Smooth muscle cell (in vitro differentiated cells): ENCODE data around the gene TNXB. TPM values are rescaled to one million over a fixed set of nuclear protein-coding genes. Genes with fewer than 3 reads are reported as not detected.
"Not testable (repeated sequence)": the region's sequence is repeated elsewhere in the genome, so short reads cannot be mapped to it uniquely, and the experiment has no call there.

Experiments
- DNase-seq: peaks from one replicate; lab custom pipeline; 2025; ENCODE audit not compliant: unreplicated experiment; lab: John Stamatoyannopoulos, UW
- H2AFZ ChIP-seq: fragments of 200-600 bp; sonication (generic); 2 replicates; pipeline ENCODE4 v1.6.0; 2016; ENCODE audit warnings: antibody characterized with exemption, low read depth, mild to moderate bottlenecking
- H3F3A ChIP-seq: fragments of 200-600 bp; sonication (generic); 2 replicates; pipeline ENCODE4 v1.6.0; 2017; ENCODE audit warnings: antibody characterized with exemption, low read depth
- H3K27ac ChIP-seq: fragments of 200-600 bp; sonication (generic); 2 replicates; pipeline ENCODE4 v1.5.1; 2016; ENCODE audit warnings: low read depth, mild to moderate bottlenecking
- H3K27me3 ChIP-seq: fragments of 200-600 bp; sonication (generic); 2 replicates; pipeline ENCODE4 v1.6.1; 2016; ENCODE audit warnings: low read depth, mild to moderate bottlenecking
- H3K36me3 ChIP-seq: fragments of 200-600 bp; sonication (generic); 2 replicates; pipeline ENCODE4 v1.5.1; 2016; ENCODE audit warnings: low read depth
- H3K4me1 ChIP-seq: fragments of 200-600 bp; sonication (generic); 2 replicates; pipeline ENCODE4 v1.5.1; 2016; ENCODE audit warnings: low read depth
- H3K4me2 ChIP-seq: fragments of 200-600 bp; sonication (generic); 2 replicates; pipeline ENCODE4 v1.6.0; 2016; ENCODE audit warnings: mild to moderate bottlenecking
- H3K4me3 ChIP-seq: fragments of 200-600 bp; sonication (generic); 2 replicates; pipeline ENCODE4 v1.5.1; 2016; ENCODE audit warnings: mild to moderate bottlenecking
- H3K79me2 ChIP-seq: fragments of 200-600 bp; sonication (generic); 2 replicates; pipeline ENCODE4 v1.6.0; 2016; ENCODE audit warnings: low read depth, mild to moderate bottlenecking
- H3K9ac ChIP-seq: fragments of 200-600 bp; sonication (generic); 2 replicates; pipeline ENCODE4 v1.6.0; 2016; ENCODE audit warnings: low read depth
- H3K9me3 ChIP-seq: fragments of 200-600 bp; sonication (generic); replicated peaks from 2 replicates; pipeline ENCODE4 v1.5.1; 2016; ENCODE audit warnings: low read depth
- H4K20me1 ChIP-seq: fragments of 200-600 bp; sonication (generic); 2 replicates; pipeline ENCODE4 v1.6.0; 2016; ENCODE audit warnings: low read depth
- CTCF ChIP-seq: fragments of 200-600 bp; sonication (generic); IDR thresholded peaks from 2 replicates; pipeline ENCODE4 v1.5.1; 2017; ENCODE audit warnings: borderline replicate concordance, mild to moderate bottlenecking, antibody characterized with exemption; ENCODE audit not compliant: insufficient read depth, poor library complexity, severe bottlenecking
- WGBS: methylation state at CpG from one replicate; pipeline ENCODE4 v1.1.7; 2016; ENCODE audit warnings: low lambda C conversion rate; 5-methylcytosine and 5-hydroxymethylcytosine counted together
- polyA plus RNA-seq: library from polyadenylated mRNA; unstranded; fragments of >200 nt; fragmentation: Nextera tagmentation; extraction: Ambion mirVana; gene quantifications from 2 replicates; pipeline ENCODE4 v1.2.1, GENCODE V29; 2016
- total RNA-seq: library from RNA; depleted of rRNA; stranded (reverse); fragments of >200 nt; gene quantifications from 2 replicates; pipeline ENCODE4 v1.2.3, GENCODE V29; 2014

TNXB gene
- total and polyA plus RNA-seq, 2 experiments from 2014 or later, result 1.1 TPM

- no peak overlapping the region for H3K27ac ChIP-seq
- peaks cover 5% of the 10 kb centered on the region for H3K4me1 ChIP-seq
- WGBS, result 88% methylated on average over 1 of the region's 1 CpG
Observed at GRCh38 chr6:32107406-32107805, 1.7 kb downstream of the TNXB start.

DNA sequence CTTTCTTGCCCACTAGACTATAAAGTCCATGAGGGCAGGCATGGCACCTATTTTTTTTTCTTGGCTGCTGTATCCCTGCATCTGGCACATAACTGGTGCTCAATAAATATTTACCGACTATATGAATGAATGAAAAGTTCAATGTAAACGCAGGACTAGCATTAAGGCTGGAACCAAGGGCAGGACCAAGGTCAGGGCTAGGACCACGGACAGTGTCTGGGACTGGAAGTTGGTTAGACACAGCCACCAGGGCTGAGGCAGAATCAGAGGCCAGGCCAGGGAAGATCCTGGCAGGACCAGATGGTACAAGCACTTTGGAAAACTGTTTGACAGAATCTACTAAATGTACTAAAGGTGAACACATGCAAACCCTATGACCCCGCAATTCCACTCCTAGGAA, 3.7 kb downstream of the TNXB start:
- 84% methylated on average over 4 of the region's 4 CpGs for WGBS

More at GRCh38 chr6:32107406-32107805, 1.7 kb downstream of the TNXB start:
- Histone ChIP-seq H3K4me3 (no peak overlapping the region), H3K4me2 (no peak overlapping the region), H3K9me3 (no peaks in the 10 kb centered on the region), H3K36me3 (no peaks in the 10 kb centered on the region), H4K20me1 (no peaks in the 10 kb centered on the region), H3K9ac (no peak overlapping the region), H3K27me3 (peaks cover 16% of the 10 kb centered on the region), H3K79me2 (no peaks in the 10 kb centered on the region), H3F3A (peaks cover 5% of the 10 kb centered on the region), H2AFZ (no peak overlapping the region)
- DNase-seq, result no peak
- no peak for TF ChIP-seq CTCF

DNA sequence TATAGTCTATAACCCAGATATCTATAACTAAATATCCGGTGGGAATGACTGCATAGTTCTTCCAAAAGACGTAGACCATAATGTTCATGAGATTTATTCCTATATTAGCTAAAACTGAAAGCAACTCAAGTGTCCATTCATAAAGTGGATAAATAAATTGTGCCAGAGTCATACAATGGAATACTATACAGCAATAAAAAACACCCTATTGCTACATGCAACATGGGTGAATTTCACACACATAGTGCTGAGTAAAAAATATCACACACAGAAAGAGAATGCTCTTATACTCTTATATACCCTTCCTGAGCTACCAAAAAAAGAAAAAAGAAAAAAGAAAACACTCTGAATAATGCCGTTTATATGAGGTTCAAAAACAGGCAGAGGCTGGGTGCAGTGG, 6.9 kb downstream of the TNXB start:
- DNase-seq, result no peak
- Histone ChIP-seq H2AFZ (no peak overlapping the region), H3K79me2 (no peaks in the 10 kb centered on the region), H3K27me3 (peaks cover 4% of the 10 kb centered on the region), H3K4me3 (no peak overlapping the region), H4K20me1 (no peaks in the 10 kb centered on the region), H3K36me3 (no peaks in the 10 kb centered on the region), H3F3A (no peaks in the 10 kb centered on the region), H3K27ac (no peak overlapping the region), H3K9ac (no peak overlapping the region), H3K4me2 (no peak overlapping the region), H3K9me3 (no peaks in the 10 kb centered on the region), H3K4me1 (no peaks in the 10 kb centered on the region)
- no peak for TF ChIP-seq CTCF
- WGBS, result 74% methylated on average over 3 of the region's 3 CpGs

More for the DNA sequence above, 3.7 kb downstream of the TNXB start:
- Histone ChIP-seq H4K20me1 (no peaks in the 10 kb centered on the region), H3K4me2 (no peak overlapping the region), H3K36me3 (no peaks in the 10 kb centered on the region), H3K9ac (no peak overlapping the region), H3K9me3 (no peaks in the 10 kb centered on the region), H3F3A (no peaks in the 10 kb centered on the region), H3K79me2 (no peaks in the 10 kb centered on the region), H2AFZ (no peak overlapping the region), H3K27ac (no peak overlapping the region), H3K4me3 (no peak overlapping the region), H3K27me3 (peaks cover 16% of the 10 kb centered on the region), H3K4me1 (peaks cover 5% of the 10 kb centered on the region)
- no peak for DNase-seq
- no peak for TF ChIP-seq CTCF

DNA sequence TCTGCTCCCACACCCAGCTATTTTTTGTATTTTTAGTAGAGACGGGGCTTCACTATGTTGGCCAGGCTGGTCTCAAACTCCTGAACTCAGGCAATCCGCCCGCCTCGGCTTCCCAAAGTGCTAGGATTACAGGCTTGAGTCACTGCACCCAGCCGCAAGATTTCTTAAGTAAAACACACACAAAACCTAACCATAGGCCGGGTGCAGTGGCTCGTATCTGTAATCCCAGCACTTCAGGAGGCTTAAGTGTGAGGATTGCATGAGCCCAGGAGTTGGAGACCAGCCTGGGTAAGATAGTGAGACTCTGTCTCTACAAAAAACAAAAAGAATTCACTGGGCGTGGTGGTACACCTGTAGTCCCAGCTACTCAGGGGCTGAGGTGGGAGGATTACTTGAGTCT, 8.9 kb downstream of the TNXB start:
- not testable (repeated sequence) for H4K20me1 ChIP-seq, H3K4me3 ChIP-seq, DNase-seq

More for the DNA sequence above, 8.9 kb downstream of the TNXB start:
- not testable (repeated sequence) for H2AFZ ChIP-seq, H3K36me3 ChIP-seq, H3K9me3 ChIP-seq, H3K79me2 ChIP-seq, H3K27ac ChIP-seq, H3K9ac ChIP-seq, H3K4me1 ChIP-seq, H3F3A ChIP-seq, H3K27me3 ChIP-seq, H3K4me2 ChIP-seq
- WGBS, result 38% methylated on average over 8 of the region's 8 CpGs
